ENCODE results near the gene S1PR2. TPM values are rescaled to one million over a fixed set of nuclear protein-coding genes. Genes with fewer than 3 reads are reported as not detected.

Gene S1PR2
- total and polyA plus RNA-seq, 9 of the 15 experiments (the other 6 are each of a cell fraction or from before 2014, with no cell fraction given) = 1.5 to 3.9 (median 2.0) TPM

DNA sequence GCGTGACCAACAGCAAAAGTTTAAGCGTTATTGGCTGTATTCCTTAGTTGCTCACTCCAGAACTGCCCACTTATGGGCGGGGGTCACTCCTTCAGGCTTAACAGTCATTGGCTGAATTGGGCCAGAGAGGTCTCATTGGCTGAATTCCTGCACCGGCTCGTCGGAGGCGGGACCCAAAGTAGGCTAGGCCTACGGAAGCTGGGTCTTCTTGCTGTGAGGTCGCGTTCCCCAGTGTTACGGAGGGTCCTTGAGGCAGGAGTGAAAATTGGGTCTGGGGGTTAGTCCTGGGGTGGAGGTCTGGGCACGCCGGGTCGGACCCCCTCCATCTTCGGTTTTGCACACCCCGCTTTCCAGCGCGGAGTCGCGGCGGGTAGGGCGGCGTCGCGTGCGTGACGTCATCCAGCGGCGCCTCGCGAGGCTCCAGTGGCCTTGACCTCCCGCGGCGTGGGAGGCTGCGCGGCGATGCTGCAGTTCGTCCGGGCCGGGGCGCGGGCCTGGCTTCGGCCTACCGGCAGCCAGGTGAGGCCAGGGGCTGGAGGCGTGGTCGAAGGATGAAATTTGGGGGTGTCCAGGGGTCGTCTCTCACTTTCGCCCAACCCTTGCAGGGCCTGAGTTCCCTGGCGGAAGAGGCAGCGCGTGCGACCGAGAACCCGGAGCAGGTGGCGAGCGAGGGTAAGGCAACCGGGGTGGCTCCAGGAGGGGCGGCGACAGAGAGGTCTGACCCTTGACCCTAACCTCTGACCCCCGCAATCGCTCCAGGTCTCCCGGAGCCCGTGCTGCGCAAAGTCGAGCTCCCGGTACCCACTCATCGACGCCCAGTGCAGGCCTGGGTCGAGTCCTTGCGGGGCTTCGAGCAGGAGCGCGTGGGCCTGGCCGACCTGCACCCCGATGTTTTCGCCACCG, 20.9 kb upstream of the S1PR2 start, which contains the start of gene MRPL4 (continued):
- TF ChIP-seq, protein P1, sequence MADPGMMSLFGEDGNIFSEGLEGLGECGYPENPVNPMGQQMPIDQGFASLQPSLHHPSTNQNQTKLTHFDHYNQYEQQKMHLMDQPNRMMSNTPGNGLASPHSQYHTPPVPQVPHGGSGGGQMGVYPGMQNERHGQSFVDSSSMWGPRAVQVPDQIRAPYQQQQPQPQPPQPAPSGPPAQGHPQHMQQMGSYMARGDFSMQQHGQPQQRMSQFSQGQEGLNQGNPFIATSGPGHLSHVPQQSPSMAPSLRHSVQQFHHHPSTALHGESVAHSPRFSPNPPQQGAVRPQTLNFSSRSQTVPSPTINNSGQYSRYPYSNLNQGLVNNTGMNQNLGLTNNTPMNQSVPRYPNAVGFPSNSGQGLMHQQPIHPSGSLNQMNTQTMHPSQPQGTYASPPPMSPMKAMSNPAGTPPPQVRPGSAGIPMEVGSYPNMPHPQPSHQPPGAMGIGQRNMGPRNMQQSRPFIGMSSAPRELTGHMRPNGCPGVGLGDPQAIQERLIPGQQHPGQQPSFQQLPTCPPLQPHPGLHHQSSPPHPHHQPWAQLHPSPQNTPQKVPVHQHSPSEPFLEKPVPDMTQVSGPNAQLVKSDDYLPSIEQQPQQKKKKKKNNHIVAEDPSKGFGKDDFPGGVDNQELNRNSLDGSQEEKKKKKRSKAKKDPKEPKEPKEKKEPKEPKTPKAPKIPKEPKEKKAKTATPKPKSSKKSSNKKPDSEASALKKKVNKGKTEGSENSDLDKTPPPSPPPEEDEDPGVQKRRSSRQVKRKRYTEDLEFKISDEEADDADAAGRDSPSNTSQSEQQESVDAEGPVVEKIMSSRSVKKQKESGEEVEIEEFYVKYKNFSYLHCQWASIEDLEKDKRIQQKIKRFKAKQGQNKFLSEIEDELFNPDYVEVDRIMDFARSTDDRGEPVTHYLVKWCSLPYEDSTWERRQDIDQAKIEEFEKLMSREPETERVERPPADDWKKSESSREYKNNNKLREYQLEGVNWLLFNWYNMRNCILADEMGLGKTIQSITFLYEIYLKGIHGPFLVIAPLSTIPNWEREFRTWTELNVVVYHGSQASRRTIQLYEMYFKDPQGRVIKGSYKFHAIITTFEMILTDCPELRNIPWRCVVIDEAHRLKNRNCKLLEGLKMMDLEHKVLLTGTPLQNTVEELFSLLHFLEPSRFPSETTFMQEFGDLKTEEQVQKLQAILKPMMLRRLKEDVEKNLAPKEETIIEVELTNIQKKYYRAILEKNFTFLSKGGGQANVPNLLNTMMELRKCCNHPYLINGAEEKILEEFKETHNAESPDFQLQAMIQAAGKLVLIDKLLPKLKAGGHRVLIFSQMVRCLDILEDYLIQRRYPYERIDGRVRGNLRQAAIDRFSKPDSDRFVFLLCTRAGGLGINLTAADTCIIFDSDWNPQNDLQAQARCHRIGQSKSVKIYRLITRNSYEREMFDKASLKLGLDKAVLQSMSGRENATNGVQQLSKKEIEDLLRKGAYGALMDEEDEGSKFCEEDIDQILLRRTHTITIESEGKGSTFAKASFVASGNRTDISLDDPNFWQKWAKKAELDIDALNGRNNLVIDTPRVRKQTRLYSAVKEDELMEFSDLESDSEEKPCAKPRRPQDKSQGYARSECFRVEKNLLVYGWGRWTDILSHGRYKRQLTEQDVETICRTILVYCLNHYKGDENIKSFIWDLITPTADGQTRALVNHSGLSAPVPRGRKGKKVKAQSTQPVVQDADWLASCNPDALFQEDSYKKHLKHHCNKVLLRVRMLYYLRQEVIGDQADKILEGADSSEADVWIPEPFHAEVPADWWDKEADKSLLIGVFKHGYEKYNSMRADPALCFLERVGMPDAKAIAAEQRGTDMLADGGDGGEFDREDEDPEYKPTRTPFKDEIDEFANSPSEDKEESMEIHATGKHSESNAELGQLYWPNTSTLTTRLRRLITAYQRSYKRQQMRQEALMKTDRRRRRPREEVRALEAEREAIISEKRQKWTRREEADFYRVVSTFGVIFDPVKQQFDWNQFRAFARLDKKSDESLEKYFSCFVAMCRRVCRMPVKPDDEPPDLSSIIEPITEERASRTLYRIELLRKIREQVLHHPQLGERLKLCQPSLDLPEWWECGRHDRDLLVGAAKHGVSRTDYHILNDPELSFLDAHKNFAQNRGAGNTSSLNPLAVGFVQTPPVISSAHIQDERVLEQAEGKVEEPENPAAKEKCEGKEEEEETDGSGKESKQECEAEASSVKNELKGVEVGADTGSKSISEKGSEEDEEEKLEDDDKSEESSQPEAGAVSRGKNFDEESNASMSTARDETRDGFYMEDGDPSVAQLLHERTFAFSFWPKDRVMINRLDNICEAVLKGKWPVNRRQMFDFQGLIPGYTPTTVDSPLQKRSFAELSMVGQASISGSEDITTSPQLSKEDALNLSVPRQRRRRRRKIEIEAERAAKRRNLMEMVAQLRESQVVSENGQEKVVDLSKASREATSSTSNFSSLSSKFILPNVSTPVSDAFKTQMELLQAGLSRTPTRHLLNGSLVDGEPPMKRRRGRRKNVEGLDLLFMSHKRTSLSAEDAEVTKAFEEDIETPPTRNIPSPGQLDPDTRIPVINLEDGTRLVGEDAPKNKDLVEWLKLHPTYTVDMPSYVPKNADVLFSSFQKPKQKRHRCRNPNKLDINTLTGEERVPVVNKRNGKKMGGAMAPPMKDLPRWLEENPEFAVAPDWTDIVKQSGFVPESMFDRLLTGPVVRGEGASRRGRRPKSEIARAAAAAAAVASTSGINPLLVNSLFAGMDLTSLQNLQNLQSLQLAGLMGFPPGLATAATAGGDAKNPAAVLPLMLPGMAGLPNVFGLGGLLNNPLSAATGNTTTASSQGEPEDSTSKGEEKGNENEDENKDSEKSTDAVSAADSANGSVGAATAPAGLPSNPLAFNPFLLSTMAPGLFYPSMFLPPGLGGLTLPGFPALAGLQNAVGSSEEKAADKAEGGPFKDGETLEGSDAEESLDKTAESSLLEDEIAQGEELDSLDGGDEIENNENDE (IDR thresholded peaks at IDR 0.05; ENCODE audit: low read depth, low read length) = no peak
- TF ChIP-seq ZNF140 (CRISPR knock-in tag; IDR thresholded peaks at IDR 0.05) = no peak
- TF ChIP-seq, protein P2, sequence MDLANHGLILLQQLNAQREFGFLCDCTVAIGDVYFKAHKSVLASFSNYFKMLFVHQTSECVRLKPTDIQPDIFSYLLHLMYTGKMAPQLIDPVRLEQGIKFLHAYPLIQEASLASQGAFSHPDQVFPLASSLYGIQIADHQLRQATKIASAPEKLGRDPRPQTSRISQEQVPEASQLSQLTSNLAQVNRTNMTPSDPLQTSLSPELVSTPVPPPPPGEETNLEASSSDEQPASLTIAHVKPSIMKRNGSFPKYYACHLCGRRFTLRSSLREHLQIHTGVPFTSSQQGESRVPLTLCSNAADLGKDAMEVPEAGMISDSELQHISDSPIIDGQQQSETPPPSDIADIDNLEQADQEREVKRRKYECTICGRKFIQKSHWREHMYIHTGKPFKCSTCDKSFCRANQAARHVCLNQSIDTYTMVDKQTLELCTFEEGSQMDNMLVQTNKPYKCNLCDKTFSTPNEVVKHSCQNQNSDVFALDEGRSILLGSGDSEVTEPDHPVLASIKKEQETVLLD (IDR thresholded peaks at IDR 0.05) = no peak
- TF ChIP-seq ZNF551 (CRISPR knock-in tag; IDR thresholded peaks at IDR 0.05) = no peak
- TF ChIP-seq, protein P3, sequence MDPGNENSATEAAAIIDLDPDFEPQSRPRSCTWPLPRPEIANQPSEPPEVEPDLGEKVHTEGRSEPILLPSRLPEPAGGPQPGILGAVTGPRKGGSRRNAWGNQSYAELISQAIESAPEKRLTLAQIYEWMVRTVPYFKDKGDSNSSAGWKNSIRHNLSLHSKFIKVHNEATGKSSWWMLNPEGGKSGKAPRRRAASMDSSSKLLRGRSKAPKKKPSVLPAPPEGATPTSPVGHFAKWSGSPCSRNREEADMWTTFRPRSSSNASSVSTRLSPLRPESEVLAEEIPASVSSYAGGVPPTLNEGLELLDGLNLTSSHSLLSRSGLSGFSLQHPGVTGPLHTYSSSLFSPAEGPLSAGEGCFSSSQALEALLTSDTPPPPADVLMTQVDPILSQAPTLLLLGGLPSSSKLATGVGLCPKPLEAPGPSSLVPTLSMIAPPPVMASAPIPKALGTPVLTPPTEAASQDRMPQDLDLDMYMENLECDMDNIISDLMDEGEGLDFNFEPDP (CRISPR knock-in tag; IDR thresholded peaks at IDR 0.05) = no peak

Data from K562 (cell line).